ENCODE data around the gene DENND2D. TPM values are rescaled to one million over a fixed set of nuclear protein-coding genes. Genes with fewer than 3 reads are reported as not detected.

DENND2D gene
- polyA plus RNA-seq, 1 donor from 2014 or later: not detected

GRCh38 chr1:111205714-111206050, 5.2 kb upstream of the DENND2D start:
- no peaks in the 10 kb centered on the region for H3K9me2 ChIP-seq (ENCODE audit: insufficient read depth, low read length)

DNA sequence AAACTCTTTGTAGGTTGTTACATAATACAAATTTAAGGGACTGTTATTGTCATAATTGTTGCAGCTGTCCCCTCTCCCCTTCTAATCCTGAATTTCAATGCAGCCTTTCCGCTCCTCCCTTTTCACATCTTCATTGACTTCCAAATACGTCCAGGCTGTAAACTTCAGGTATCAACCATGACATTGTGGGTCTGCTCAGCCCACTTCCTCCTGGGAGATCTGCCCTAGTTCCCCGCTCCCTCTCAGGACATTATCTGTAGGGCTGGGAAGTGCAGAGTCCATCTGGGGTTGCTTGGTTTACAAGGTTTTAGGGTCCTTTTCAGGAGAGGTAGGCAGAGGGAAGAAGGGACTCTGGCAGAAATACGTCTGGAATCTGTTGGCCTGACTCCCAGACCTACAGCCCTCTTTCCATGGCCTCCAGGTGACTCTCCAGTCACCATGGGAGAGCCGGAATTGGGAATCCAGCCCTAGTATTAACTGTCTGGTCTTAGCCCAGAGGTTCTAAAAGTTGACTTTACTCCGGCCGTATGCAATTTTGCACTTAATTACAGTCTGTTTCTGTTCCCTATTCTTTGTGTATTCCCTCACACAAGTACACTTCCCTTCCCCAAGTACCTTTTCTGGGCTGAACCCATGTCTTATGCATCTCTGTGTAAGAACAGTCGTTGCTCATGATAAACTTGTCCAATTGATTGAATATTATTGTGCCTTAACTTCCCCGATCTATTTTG, 4.7 kb upstream of the DENND2D start:
- Histone ChIP-seq H3K9me2 (ENCODE audit: insufficient read depth, low read length) (no peaks in the 10 kb centered on the region), H3K27ac (ENCODE audit: low read length) (no peak overlapping the region), H4K20me1 (ENCODE audit: insufficient read depth) (no peaks in the 10 kb centered on the region), H3K9me3 (ENCODE audit: low read length) (no peaks in the 10 kb centered on the region), H3K4me3 (ENCODE audit: low read length) (no peak overlapping the region), H3K4me2 (ENCODE audit: low read length) (no peak overlapping the region), H3K9ac (ENCODE audit: low read length) (no peak overlapping the region), H3F3A (ENCODE audit: insufficient read depth, low read length, poor library complexity, severe bottlenecking) (no peaks in the 10 kb centered on the region), H3K36me3 (ENCODE audit: insufficient read depth, low read length) (no peaks in the 10 kb centered on the region), H3K79me2 (replicated peaks; ENCODE audit: insufficient read depth, low read length) (no peaks in the 10 kb centered on the region), H3K27me3 (ENCODE audit: insufficient read depth, low read depth, low read length) (peaks cover 35% of the 10 kb centered on the region), H2AFZ (ENCODE audit: low read depth, low read length) (no peak overlapping the region)
- TF ChIP-seq RAD21 (conservative IDR thresholded peaks at IDR 0.05) (no peak), SMC3 (conservative IDR thresholded peaks at IDR 0.05; ENCODE audit: poor library complexity) (no peak), TAF1 (IDR thresholded peaks at IDR 0.05; ENCODE audit: low read depth) (no peak), EZH2 (IDR thresholded peaks at IDR 0.05; ENCODE audit: borderline replicate concordance, insufficient read depth, low read length, poor library complexity, severe bottlenecking) (no peak), POLR2AphosphoS5 (IDR thresholded peaks at IDR 0.05) (no peak), EP300 (conservative IDR thresholded peaks at IDR 0.05; ENCODE audit: poor library complexity, severe bottlenecking) (no peak), MXI1 (conservative IDR thresholded peaks at IDR 0.05; ENCODE audit: poor library complexity, severe bottlenecking) (no peak)
- TF ChIP-seq, protein P1, sequence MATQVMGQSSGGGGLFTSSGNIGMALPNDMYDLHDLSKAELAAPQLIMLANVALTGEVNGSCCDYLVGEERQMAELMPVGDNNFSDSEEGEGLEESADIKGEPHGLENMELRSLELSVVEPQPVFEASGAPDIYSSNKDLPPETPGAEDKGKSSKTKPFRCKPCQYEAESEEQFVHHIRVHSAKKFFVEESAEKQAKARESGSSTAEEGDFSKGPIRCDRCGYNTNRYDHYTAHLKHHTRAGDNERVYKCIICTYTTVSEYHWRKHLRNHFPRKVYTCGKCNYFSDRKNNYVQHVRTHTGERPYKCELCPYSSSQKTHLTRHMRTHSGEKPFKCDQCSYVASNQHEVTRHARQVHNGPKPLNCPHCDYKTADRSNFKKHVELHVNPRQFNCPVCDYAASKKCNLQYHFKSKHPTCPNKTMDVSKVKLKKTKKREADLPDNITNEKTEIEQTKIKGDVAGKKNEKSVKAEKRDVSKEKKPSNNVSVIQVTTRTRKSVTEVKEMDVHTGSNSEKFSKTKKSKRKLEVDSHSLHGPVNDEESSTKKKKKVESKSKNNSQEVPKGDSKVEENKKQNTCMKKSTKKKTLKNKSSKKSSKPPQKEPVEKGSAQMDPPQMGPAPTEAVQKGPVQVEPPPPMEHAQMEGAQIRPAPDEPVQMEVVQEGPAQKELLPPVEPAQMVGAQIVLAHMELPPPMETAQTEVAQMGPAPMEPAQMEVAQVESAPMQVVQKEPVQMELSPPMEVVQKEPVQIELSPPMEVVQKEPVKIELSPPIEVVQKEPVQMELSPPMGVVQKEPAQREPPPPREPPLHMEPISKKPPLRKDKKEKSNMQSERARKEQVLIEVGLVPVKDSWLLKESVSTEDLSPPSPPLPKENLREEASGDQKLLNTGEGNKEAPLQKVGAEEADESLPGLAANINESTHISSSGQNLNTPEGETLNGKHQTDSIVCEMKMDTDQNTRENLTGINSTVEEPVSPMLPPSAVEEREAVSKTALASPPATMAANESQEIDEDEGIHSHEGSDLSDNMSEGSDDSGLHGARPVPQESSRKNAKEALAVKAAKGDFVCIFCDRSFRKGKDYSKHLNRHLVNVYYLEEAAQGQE (IDR thresholded peaks at IDR 0.05; ENCODE audit: borderline replicate concordance): no peak
- TF ChIP-seq, protein P2, sequence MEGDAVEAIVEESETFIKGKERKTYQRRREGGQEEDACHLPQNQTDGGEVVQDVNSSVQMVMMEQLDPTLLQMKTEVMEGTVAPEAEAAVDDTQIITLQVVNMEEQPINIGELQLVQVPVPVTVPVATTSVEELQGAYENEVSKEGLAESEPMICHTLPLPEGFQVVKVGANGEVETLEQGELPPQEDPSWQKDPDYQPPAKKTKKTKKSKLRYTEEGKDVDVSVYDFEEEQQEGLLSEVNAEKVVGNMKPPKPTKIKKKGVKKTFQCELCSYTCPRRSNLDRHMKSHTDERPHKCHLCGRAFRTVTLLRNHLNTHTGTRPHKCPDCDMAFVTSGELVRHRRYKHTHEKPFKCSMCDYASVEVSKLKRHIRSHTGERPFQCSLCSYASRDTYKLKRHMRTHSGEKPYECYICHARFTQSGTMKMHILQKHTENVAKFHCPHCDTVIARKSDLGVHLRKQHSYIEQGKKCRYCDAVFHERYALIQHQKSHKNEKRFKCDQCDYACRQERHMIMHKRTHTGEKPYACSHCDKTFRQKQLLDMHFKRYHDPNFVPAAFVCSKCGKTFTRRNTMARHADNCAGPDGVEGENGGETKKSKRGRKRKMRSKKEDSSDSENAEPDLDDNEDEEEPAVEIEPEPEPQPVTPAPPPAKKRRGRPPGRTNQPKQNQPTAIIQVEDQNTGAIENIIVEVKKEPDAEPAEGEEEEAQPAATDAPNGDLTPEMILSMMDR (IDR thresholded peaks at IDR 0.05; ENCODE audit: poor library complexity, severe bottlenecking): no peak

More at GRCh38 chr1:111205714-111206050, 5.2 kb upstream of the DENND2D start:
- H3K4me2 ChIP-seq (ENCODE audit: low read length): no peak overlapping the region
- H3K27me3 ChIP-seq (ENCODE audit: insufficient read depth, low read depth, low read length): peaks cover 35% of the 10 kb centered on the region
- no peaks in the 10 kb centered on the region for H3K36me3 ChIP-seq (ENCODE audit: insufficient read depth, low read length)
- H3F3A ChIP-seq (ENCODE audit: insufficient read depth, low read length, poor library complexity, severe bottlenecking): no peaks in the 10 kb centered on the region
- H3K79me2 ChIP-seq (replicated peaks; ENCODE audit: insufficient read depth, low read length): no peaks in the 10 kb centered on the region
- H3K27ac ChIP-seq (ENCODE audit: low read length): no peak overlapping the region
- H3K9ac ChIP-seq (ENCODE audit: low read length): no peak overlapping the region
- TF ChIP-seq MXI1 (conservative IDR thresholded peaks at IDR 0.05; ENCODE audit: poor library complexity, severe bottlenecking) (no peak), EP300 (conservative IDR thresholded peaks at IDR 0.05; ENCODE audit: poor library complexity, severe bottlenecking) (no peak), TAF1 (IDR thresholded peaks at IDR 0.05; ENCODE audit: low read depth) (no peak), EZH2 (IDR thresholded peaks at IDR 0.05; ENCODE audit: borderline replicate concordance, insufficient read depth, low read length, poor library complexity, severe bottlenecking) (no peak), POLR2AphosphoS5 (IDR thresholded peaks at IDR 0.05) (no peak)
- TF ChIP-seq, protein P1 (IDR thresholded peaks at IDR 0.05; ENCODE audit: borderline replicate concordance): no peak
- TF ChIP-seq, protein P2 (IDR thresholded peaks at IDR 0.05; ENCODE audit: poor library complexity, severe bottlenecking): no peak
- no peaks in the 10 kb centered on the region for H3K9me3 ChIP-seq (ENCODE audit: low read length)
- no peak overlapping the region for H2AFZ ChIP-seq (ENCODE audit: low read depth, low read length)
- H3K4me3 ChIP-seq (ENCODE audit: low read length): no peak overlapping the region
- no peaks in the 10 kb centered on the region for H4K20me1 ChIP-seq (ENCODE audit: insufficient read depth)

Measured in neural cell (in vitro differentiated cells).